Type B pancreatic cell (in vitro differentiated cells): ENCODE data around the gene RNF225. TPM values are rescaled to one million over a fixed set of nuclear protein-coding genes. Genes with fewer than 3 reads are reported as not detected.
"Not testable (repeated sequence)": the region's sequence is repeated elsewhere in the genome, so short reads cannot be mapped to it uniquely, and the experiment has no call there.

Source experiments
- DNase-seq: peaks from one replicate; pipeline ENCODE4 v3.0.0; 2021; ENCODE audit warnings: mixed read lengths; ENCODE audit not compliant: unreplicated experiment; ENCODE audit errors: extremely low spot score
- H3K27ac Mint-ChIP-seq: 2 replicates; pipeline ENCODE4 v1.8.0; 2021; ENCODE audit warnings: mild to moderate bottlenecking, mixed read lengths
- H3K27me3 Mint-ChIP-seq: 2 replicates; pipeline ENCODE4 v1.8.0; 2021; ENCODE audit warnings: mixed read lengths
- H3K36me3 Mint-ChIP-seq: 2 replicates; pipeline ENCODE4 v1.8.0; 2021; ENCODE audit warnings: mixed read lengths
- H3K4me1 Mint-ChIP-seq: one replicate; pipeline ENCODE4 v1.8.0; 2021; ENCODE audit warnings: mixed read lengths; ENCODE audit not compliant: unreplicated experiment
- H3K4me3 Mint-ChIP-seq: 2 replicates; pipeline ENCODE4 v1.8.0; 2021; ENCODE audit warnings: mild to moderate bottlenecking, mixed read lengths
- H3K9me3 Mint-ChIP-seq: 2 replicates; pipeline ENCODE4 v1.8.0; 2021; ENCODE audit warnings: mixed read lengths
- CTCF ChIP-seq: fragments of 200-600 bp; sonication (generic); conservative IDR thresholded peaks from 2 replicates; pipeline ENCODE4 v1.5.0; 2021; ENCODE audit warnings: antibody characterized with exemption, mild to moderate bottlenecking
- total RNA-seq: library from RNA; stranded (reverse); gene quantifications from 2 replicates; pipeline ENCODE4 v1.2.1, GENCODE V29; 2021; ENCODE audit warnings: low replicate concordance

Gene RNF225
- total RNA-seq, 1 donor from 2014 or later, result 1.0 TPM

GRCh38 chr19:58368561-58369360 lies 26.7 kb upstream of the RNF225 start:
- Mint-ChIP-seq H3K4me1 (no peaks in the 10 kb centered on the region), H3K27ac (no peak overlapping the region), H3K9me3 (no peaks in the 10 kb centered on the region), H3K27me3 (no peaks in the 10 kb centered on the region), H3K36me3 (no peaks in the 10 kb centered on the region), H3K4me3 (no peak overlapping the region)
- no peak for TF ChIP-seq CTCF
- no peak for DNase-seq

- Mint-ChIP-seq H3K27me3 (no peaks in the 10 kb centered on the region), H3K36me3 (no peaks in the 10 kb centered on the region), H3K9me3 (no peaks in the 10 kb centered on the region), H3K4me1 (no peaks in the 10 kb centered on the region), H3K4me3 (no peak overlapping the region), H3K27ac (no peak overlapping the region)
- DNase-seq, result no peak
- TF ChIP-seq CTCF, result peak; percentile 54
Measured at GRCh38 chr19:58372311-58373133, 22.9 kb upstream of the RNF225 start.

GRCh38 chr19:58374200-58374599 lies 21.3 kb upstream of the RNF225 start:
- Mint-ChIP-seq H3K36me3 (no peaks in the 10 kb centered on the region), H3K27ac (no peak overlapping the region), H3K4me3 (no peak overlapping the region), H3K4me1 (no peaks in the 10 kb centered on the region), H3K9me3 (no peaks in the 10 kb centered on the region), H3K27me3 (no peaks in the 10 kb centered on the region)
- no peak for DNase-seq
- no peak for TF ChIP-seq CTCF

GRCh38 chr19:58376724-58377123 lies 18.7 kb upstream of the RNF225 start:
- H3K36me3 Mint-ChIP-seq, H3K27me3 Mint-ChIP-seq, H3K9me3 Mint-ChIP-seq, DNase-seq, H3K27ac Mint-ChIP-seq, H3K4me1 Mint-ChIP-seq, H3K4me3 Mint-ChIP-seq: not testable (repeated sequence)

GRCh38 chr19:58379246-58379645 lies 16.2 kb upstream of the RNF225 start:
- no peak for TF ChIP-seq CTCF
- DNase-seq, result no peak
- H3K27ac Mint-ChIP-seq, result peak overlapping the region; percentile 95
- no peaks in the 10 kb centered on the region for H3K9me3 Mint-ChIP-seq
- H3K27me3 Mint-ChIP-seq, result no peaks in the 10 kb centered on the region
- H3K4me3 Mint-ChIP-seq, result peak overlapping the region; percentile 94
- peaks cover 3% of the 10 kb centered on the region for H3K4me1 Mint-ChIP-seq
- H3K36me3 Mint-ChIP-seq, result no peaks in the 10 kb centered on the region
